GM18502 (cell line): ENCODE measurements around the gene DOCK2.
"Not testable (repeated sequence)": the region's sequence is repeated elsewhere in the genome, so short reads cannot be mapped to it uniquely, and the experiment has no call there.

Experiments
- ATAC-seq: cut with Tn5 transposase; IDR thresholded peaks from one replicate; pipeline ENCODE4 v1.9.1; 2021; ENCODE audit warnings: mild to moderate bottlenecking; ENCODE audit not compliant: unreplicated experiment, poor library complexity

The DOCK2 gene

DNA sequence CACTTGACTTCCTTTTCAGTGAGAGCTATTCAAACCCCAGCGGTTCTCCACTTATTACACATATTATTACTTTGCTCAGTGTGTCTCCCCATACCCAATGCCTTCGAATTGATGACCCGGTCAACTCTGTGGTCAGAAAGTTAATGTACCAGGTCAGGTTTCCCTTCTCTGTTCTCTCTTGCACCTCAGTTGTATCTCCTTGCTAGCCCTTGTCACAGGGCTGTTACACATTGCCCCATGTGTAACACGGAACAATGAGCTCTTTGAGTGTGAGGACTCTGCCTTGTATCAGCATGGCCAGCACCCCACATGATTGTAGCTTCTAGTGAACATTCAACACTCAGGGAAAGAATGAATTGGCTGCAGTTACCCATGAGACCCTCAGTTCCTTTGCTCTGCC lies 73.6 kb downstream of the DOCK2 start:
- ATAC-seq = no peak

DNA sequence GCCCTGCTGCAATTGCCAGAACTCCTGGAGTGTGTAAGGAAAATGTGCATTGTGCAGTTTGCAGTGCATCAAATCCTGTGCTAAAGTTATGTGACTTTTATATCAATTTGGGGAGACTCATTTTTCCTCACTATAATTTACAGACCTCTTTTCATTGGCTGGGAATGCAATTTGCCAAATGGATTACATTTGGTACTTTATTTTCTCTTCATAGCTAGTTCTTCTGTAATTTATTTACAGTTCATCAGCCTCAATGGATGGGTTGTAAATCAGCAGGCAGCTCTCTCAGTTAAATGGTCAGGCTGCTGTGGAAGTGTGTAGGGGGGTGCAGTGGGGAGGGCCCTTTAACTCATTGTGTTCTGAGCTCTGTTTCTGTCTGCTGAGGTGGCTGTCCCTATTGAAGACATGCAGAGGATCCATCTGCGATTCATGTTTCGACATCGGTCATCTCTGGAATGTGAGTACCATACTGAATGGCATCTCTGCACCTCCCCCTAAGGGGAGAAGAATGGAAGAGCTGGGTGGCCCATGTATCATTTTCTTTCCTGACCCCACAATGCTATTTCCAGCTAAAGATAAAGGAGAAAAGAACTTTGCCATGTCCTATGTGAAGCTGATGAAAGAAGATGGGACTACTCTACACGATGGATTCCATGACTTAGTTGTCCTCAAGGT lies 74.6 kb downstream of the DOCK2 start:
- no peak for ATAC-seq

DNA sequence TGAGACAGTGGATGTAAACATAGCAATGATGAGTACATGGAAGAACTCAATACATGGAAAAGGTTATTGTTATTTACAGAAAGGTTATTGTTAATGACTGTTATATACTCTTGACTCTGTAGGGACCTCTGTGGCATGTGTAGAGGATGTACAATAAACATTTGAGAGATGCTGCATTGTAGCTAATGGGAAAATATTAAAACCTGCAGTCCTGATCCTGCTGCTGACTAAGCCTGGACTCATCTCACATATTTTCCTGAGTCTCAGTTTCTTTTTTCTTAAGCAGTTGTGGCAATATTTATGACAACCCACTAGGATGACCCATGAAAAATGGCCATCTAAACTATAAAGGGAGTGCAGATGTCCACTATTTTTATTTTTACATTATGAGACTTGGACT lies 75.4 kb downstream of the DOCK2 start:
- ATAC-seq = no peak

DNA sequence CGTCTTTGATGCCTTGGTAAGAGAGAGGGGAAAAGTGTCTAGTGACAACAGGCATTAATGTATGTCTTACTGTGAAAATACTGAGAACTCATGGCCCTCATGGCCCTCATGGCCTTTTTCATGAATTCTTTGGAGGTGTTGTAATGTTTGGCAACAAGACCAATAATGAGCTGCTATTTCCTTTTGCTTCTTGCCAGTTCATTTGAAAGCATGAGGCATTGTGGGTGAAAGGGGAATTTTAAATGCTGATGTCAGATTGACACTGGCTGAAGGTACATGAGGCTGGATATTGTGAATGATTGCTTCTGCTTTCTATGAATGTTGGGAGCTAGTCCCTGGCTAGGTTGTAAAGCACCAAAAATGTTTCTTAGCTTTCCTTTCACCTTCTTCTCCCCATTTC lies 79.2 kb downstream of the DOCK2 start:
- no peak for ATAC-seq

- ATAC-seq = no peak
Observed at GRCh38 chr5:169717288-169717687, 80.2 kb downstream of the DOCK2 start.

GRCh38 chr5:169719360-169720314 lies 82.6 kb downstream of the DOCK2 start:
- peak; percentile 74 for ATAC-seq

DNA sequence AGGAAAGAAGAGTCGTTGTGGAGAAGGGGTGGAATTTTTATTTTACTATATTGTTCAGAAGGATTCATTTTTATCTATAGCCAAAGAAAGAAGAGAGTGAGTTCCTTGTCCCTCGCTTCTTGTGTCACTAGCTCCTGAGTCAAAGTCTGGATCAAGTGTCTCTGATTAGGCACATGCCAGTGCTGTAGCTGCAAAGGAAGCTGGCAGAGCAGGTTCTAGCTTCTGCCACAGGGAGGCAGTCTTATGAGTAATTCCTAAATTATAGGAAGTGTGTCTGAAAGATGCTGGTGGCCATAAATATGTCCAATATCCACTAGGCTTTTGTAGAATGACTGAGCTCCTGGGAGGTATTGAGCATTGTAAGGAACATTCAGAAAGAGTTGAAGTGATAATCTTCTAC lies 84.7 kb downstream of the DOCK2 start:
- no peak for ATAC-seq

- no peak for ATAC-seq
Observed at GRCh38 chr5:169723103-169723831, 86.2 kb downstream of the DOCK2 start.

DNA sequence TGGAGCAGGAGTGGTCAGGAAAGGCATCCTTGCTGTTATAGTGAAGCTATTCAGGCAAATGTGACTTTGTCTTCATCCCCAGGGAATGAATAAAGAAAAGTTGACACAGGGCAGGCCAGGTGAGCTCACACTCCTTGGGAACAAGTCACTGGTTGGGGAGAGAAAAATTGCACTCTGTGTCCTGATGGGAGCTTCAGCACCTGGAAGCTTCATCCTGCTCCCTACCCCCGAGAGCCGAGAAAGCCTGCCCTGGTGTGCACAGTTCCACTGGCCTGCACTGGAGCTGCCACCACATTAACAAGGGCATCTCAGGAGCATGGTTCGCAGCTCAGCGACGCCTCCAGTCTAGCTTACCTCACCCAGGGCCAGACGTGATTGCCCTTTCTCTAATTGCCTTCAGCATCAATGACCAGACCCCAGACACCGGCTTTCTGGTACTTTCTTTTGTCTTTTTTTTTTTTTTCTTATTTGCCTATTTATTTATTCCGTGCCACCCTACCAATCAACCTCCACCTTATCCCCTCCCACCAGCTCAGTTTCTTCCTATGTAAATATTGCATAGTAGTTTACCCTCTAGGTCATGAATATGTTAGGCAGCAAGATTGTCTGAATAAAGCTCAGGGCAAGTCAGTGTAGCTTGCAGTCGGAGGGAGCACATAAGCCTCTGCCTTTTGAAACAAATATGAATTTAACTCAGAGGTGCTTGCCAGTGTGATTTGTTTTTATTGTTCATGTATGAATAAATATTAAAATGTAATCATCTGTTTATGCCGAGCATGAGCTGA lies 87.4 kb downstream of the DOCK2 start:
- no peak for ATAC-seq

DNA sequence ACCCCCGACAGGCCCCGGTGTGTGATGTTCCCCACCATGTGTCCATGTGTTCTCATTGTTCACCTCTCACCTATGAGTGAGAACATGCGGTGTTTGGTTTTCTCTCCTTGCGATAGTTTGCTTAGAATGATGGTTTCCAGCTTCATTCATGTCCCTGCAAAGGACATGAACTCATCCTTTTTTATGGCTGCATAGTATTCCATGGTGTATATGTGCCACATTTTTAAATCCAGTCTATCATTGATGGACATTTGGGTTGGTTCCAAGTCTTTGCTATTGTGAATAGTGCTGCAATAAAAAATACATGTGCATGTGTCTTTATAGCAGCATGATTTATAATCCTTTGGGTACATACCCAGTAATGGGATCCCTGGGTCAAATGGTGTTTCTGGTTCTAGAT lies 88.6 kb downstream of the DOCK2 start:
- not testable (repeated sequence) for ATAC-seq

DNA sequence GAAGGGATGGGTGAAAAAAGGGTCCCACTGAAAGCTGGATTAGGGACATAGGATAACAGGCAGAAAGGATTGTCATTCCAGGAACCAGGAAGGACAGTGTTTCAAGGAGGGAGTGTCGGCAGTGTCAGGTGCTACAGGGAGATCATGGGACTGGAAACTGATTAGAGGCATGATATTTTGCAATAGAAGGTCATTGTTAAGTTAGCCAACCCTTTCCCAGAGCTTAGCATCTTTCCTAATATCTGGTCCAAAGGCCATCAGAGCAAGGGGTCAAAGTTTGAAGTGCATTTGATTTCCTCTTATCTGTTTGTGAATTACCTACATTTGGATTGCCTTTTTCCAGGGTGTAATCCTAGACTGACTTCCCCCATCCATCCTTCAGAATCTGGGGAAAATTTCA lies 91.3 kb downstream of the DOCK2 start:
- ATAC-seq = no peak

DNA sequence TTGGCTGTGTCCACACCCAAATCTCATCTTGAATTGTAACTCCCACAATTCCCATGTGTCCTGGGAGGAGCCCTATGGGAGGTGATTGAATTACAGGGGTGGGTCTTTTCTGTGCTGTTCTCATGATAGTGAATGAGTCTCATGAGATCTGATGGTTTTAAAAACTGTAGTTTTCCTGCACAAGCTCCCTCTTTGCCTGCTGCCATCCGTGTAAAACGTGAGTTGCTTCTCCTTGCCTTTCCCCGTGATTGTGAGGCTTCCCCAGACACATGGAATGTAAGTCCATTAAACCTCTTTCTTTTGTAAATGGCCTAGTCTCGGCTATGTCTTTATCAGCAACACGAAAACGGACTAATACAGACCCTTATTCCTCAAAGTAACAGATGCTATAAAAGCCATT lies 94.1 kb downstream of the DOCK2 start:
- no peak for ATAC-seq

GRCh38 chr5:169732841-169733240 lies 95.8 kb downstream of the DOCK2 start:
- ATAC-seq = no peak

DNA sequence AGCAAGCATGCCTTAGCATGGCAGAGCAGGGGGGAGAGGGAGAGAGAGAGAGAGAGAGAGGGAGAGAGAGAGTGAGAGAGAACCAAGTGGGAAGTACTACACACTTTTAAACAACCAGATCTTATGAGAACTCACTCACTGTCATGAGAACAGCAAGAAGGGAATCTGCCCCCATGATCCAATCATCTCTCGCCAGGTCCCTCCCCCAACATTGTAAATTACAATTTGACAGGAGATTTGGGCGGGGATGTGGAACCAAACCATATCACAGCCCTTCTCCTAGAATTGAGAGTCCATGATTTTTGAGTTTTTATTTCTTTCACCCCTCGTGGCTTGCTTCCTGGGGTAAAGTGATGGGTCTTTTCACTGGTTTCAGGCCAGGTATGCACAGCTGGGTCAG lies 98.8 kb downstream of the DOCK2 start:
- ATAC-seq = no peak

GRCh38 chr5:169736653-169737052 lies 99.6 kb downstream of the DOCK2 start:
- peak; percentile 50 for ATAC-seq

DNA sequence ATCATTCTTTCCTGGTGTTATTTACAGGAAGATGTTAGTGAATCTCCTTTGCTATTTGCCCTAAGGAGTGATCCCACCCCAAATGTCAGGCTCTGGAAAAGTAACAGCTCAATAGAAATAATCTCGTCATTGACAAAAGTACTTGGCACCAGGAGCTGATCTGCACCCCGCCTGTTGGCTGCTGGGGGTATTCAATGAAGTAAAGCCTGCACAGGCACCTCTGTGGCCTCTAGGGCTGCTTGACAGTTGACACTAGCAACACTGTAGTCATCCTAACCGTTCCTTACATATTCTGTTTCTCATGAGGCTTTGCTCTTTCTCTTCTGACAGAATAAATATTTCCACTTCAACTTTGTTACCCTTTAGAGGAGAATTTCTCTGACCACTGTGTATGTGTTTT lies 103.4 kb downstream of the DOCK2 start:
- ATAC-seq = no peak

DNA sequence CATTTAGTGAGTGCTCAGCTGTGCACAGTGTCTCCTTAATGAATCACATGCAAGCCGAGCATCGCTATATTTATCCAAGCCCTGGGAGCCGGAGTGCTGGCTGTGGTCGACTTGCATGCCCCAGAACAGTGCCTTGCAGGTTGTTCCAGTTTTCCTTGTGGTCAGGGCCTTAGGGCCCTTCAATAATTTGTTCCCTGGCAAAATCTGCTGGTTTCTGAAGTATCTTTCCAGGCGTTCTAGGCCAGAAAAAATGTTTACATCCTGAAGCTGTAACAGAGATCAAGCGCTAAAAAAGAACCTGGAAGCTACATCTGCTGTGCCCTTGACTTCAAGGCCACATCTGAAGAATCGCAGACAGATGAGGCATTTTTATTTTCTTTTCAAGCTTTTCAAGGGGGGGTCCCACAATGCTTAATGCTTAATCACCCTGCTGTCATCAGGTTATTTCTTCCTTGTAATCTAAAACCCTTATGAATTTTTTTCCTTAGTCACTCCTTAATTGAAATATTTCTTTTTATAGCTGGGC lies 105.8 kb downstream of the DOCK2 start:
- no peak for ATAC-seq

DNA sequence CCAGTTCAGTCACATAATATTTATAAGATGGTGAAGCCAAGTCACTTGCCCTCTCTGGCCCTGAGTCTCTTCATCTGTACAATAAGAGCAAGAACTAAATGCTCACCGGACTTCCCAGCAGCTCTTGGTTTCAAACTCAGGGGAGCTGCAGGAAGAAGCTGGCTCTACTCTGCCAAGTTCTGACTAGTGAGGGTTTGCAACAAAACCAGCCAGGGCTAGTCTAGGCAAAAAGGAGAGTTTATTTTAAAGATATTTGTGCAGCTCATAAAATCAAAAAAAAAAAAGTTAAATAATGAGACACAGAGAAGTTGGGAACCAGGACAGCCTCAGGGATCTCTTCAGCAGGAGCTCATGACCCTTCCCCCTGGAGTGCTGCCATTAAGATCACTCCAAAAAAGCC lies 107.3 kb downstream of the DOCK2 start:
- no peak for ATAC-seq

GRCh38 chr5:169745441-169746146 lies 108.5 kb downstream of the DOCK2 start:
- ATAC-seq = no peak
